ENCODE measurements around the gene LHFPL6.

LHFPL6 gene

GRCh38 chr13:39315796-39316195 is 287.2 kb downstream of the LHFPL6 start:
- H2AFZ ChIP-seq (ENCODE audit: low read length), result no peak overlapping the region
- no peaks in the 10 kb centered on the region for H3K4me1 ChIP-seq (ENCODE audit: low read length)
- H4K20me1 ChIP-seq (ENCODE audit: insufficient read depth, low read length), result no peaks in the 10 kb centered on the region
- no peaks in the 10 kb centered on the region for H3K36me3 ChIP-seq (replicated peaks; ENCODE audit: insufficient read depth, low read length)
- DNase-seq, result no peak
- no peak overlapping the region for H3K4me2 ChIP-seq (ENCODE audit: low read depth, low read length)
- no peak overlapping the region for H3K4me3 ChIP-seq (ENCODE audit: low read length)
- no peaks in the 10 kb centered on the region for H3K79me2 ChIP-seq (ENCODE audit: low read length)
- no peak overlapping the region for H3K9ac ChIP-seq (ENCODE audit: low read length)
- no peaks in the 10 kb centered on the region for H3K9me2 ChIP-seq (replicated peaks; ENCODE audit: insufficient read depth, low read length)
- no peaks in the 10 kb centered on the region for H3K9me3 ChIP-seq (replicated peaks; ENCODE audit: insufficient read depth, low read length)
- H3K27me3 ChIP-seq (replicated peaks; ENCODE audit: insufficient read depth, low read length), result no peaks in the 10 kb centered on the region
- H3K27ac ChIP-seq (ENCODE audit: low read length), result no peak overlapping the region
- TF ChIP-seq CTCF (IDR thresholded peaks at IDR 0.05; ENCODE audit: low read length) (no peak), EZH2phosphoT487 (IDR thresholded peaks at IDR 0.05; ENCODE audit: low read length) (no peak), EZH2 (optimal IDR thresholded peaks at IDR 0.05; ENCODE audit: low read depth, low read length) (no peak)
- H3F3A ChIP-seq (ENCODE audit: insufficient read depth, low read length), result no peaks in the 10 kb centered on the region

- H2AFZ ChIP-seq (ENCODE audit: low read length), result no peak overlapping the region
- no peaks in the 10 kb centered on the region for H3K36me3 ChIP-seq (replicated peaks; ENCODE audit: insufficient read depth, low read length)
- no peak overlapping the region for H3K4me3 ChIP-seq (ENCODE audit: low read length)
- no peaks in the 10 kb centered on the region for H3K27me3 ChIP-seq (replicated peaks; ENCODE audit: insufficient read depth, low read length)
- H4K20me1 ChIP-seq (ENCODE audit: insufficient read depth, low read length), result no peaks in the 10 kb centered on the region
- H3K4me1 ChIP-seq (ENCODE audit: low read length), result no peaks in the 10 kb centered on the region
- no peak for TF ChIP-seq EZH2phosphoT487 (IDR thresholded peaks at IDR 0.05; ENCODE audit: low read length)
- TF ChIP-seq CTCF (IDR thresholded peaks at IDR 0.05; ENCODE audit: low read length), result no peak
- TF ChIP-seq EZH2 (optimal IDR thresholded peaks at IDR 0.05; ENCODE audit: low read depth, low read length), result no peak
- H3K79me2 ChIP-seq (ENCODE audit: low read length), result no peaks in the 10 kb centered on the region
- H3K9ac ChIP-seq (ENCODE audit: low read length), result no peak overlapping the region
- no peak overlapping the region for H3K4me2 ChIP-seq (ENCODE audit: low read depth, low read length)
- DNase-seq, result no peak
- H3F3A ChIP-seq (ENCODE audit: insufficient read depth, low read length), result no peaks in the 10 kb centered on the region
- H3K9me2 ChIP-seq (replicated peaks; ENCODE audit: insufficient read depth, low read length), result no peaks in the 10 kb centered on the region
- no peak overlapping the region for H3K27ac ChIP-seq (ENCODE audit: low read length)
- H3K9me3 ChIP-seq (replicated peaks; ENCODE audit: insufficient read depth, low read length), result no peaks in the 10 kb centered on the region
These were observed 289.3 kb downstream of the LHFPL6 start for GRCh38 chr13:39313721-39314120.

GRCh38 chr13:39312596-39312995 is 290.4 kb downstream of the LHFPL6 start:
- no peaks in the 10 kb centered on the region for H3K36me3 ChIP-seq (replicated peaks; ENCODE audit: insufficient read depth, low read length)
- no peak overlapping the region for H3K4me2 ChIP-seq (ENCODE audit: low read depth, low read length)
- H3K27me3 ChIP-seq (replicated peaks; ENCODE audit: insufficient read depth, low read length), result no peaks in the 10 kb centered on the region
- no peak overlapping the region for H3K4me3 ChIP-seq (ENCODE audit: low read length)
- DNase-seq, result no peak
- H4K20me1 ChIP-seq (ENCODE audit: insufficient read depth, low read length), result no peaks in the 10 kb centered on the region
- TF ChIP-seq EZH2phosphoT487 (IDR thresholded peaks at IDR 0.05; ENCODE audit: low read length) (no peak), EZH2 (optimal IDR thresholded peaks at IDR 0.05; ENCODE audit: low read depth, low read length) (no peak), CTCF (IDR thresholded peaks at IDR 0.05; ENCODE audit: low read length) (no peak)
- no peaks in the 10 kb centered on the region for H3K9me2 ChIP-seq (replicated peaks; ENCODE audit: insufficient read depth, low read length)
- H3K9ac ChIP-seq (ENCODE audit: low read length), result no peak overlapping the region
- H3K4me1 ChIP-seq (ENCODE audit: low read length), result no peaks in the 10 kb centered on the region
- H3K79me2 ChIP-seq (ENCODE audit: low read length), result no peaks in the 10 kb centered on the region
- H2AFZ ChIP-seq (ENCODE audit: low read length), result no peak overlapping the region
- no peaks in the 10 kb centered on the region for H3F3A ChIP-seq (ENCODE audit: insufficient read depth, low read length)
- no peaks in the 10 kb centered on the region for H3K9me3 ChIP-seq (replicated peaks; ENCODE audit: insufficient read depth, low read length)
- no peak overlapping the region for H3K27ac ChIP-seq (ENCODE audit: low read length)

All from MM.1S (cell line).